DND-41 (cell line): ENCODE results near the gene UBC.

Source experiments
- CTCF ChIP-seq: IDR thresholded peaks from 2 replicates; pipeline ENCODE4 v1.5.1; 2012; ENCODE audit warnings: borderline replicate concordance, low read length, moderate library complexity, mild to moderate bottlenecking; ENCODE audit not compliant: poor library complexity, severe bottlenecking; ENCODE audit errors: extremely low read depth
- EZH2 ChIP-seq: IDR thresholded peaks from 3 replicates; pipeline ENCODE4 v1.6.1; 2012; ENCODE audit warnings: borderline replicate concordance, low read depth, mild to moderate bottlenecking, moderate library complexity, low read length, inconsistent platforms; ENCODE audit not compliant: severe bottlenecking

DNA sequence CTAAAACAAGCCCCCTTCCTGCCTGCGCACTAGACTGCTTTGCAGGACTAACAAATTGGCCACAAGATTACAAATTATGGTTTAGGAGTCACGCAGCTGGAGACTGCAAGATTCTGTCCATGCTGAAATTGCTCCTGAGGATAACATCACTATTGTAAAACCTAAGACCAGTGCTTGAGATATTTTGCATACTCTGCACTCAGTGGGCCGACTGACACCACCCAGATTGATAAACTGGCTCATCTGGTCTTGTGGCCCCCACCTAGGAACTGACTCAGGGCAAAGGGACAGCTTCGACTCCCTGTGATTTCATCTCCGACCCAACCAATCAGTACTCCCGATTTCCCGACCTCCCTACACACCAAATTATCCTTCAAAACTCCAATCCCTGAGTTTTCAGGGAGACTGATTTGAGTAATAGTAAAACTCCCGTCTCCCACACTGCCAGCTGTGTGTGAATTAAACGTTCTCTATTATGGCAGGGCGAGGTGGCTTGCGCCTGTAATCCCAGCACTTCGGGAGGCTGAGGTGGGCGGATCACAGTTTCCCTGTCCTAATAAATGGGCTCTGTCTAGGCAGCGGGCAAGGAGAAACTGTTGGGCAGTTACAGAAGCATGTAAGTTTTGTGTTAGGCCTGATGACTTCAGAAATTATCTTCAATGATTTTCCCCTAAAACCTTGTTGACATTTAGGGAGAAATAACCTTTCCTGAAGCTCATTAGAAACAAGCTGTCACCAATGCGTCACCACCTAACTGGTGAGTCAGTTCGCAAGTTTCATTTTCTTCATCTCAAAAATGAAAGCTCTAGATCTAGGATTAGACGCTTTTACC, 5.3 kb upstream of the UBC start:
- TF ChIP-seq CTCF (no peak), EZH2 (no peak)
